NCI-H146 treated with DMSO at 0.1 percent for 48 hours (cell line): Measurements from ENCODE around the gene ADAMTSL3.
"Not testable (repeated sequence)": the region's sequence is repeated elsewhere in the genome, so short reads cannot be mapped to it uniquely, and the experiment has no call there.

Experiments used
- DNase-seq: peaks from one replicate; lab custom pipeline; 2025; ENCODE audit not compliant: unreplicated experiment; lab: John Stamatoyannopoulos, UW

Gene ADAMTSL3

GRCh38 chr15:83697716-83698115 lies 43.8 kb downstream of the ADAMTSL3 start:
- no peak for DNase-seq

GRCh38 chr15:83698294-83698693 lies 44.4 kb downstream of the ADAMTSL3 start:
- no peak for DNase-seq

GRCh38 chr15:83699028-83699427 lies 45.1 kb downstream of the ADAMTSL3 start:
- DNase-seq: no peak

- DNase-seq: no peak
Observed at GRCh38 chr15:83700082-83700481, 46.2 kb downstream of the ADAMTSL3 start.

- not testable (repeated sequence) for DNase-seq
Observed at GRCh38 chr15:83702314-83702713, 48.4 kb downstream of the ADAMTSL3 start.

- no peak for DNase-seq
Observed at GRCh38 chr15:83708328-83708727, 54.4 kb downstream of the ADAMTSL3 start.

- no peak for DNase-seq
Observed at GRCh38 chr15:83709241-83709640, 55.3 kb downstream of the ADAMTSL3 start.

GRCh38 chr15:83709811-83710210 lies 55.9 kb downstream of the ADAMTSL3 start:
- DNase-seq: no peak

- DNase-seq: no peak
Observed at GRCh38 chr15:83710452-83710851, 56.5 kb downstream of the ADAMTSL3 start.

- DNase-seq: no peak
Observed at GRCh38 chr15:83711236-83711635, 57.3 kb downstream of the ADAMTSL3 start.

- no peak for DNase-seq
Observed at GRCh38 chr15:83713242-83713641, 59.3 kb downstream of the ADAMTSL3 start.

GRCh38 chr15:83714939-83715628 lies 61.2 kb downstream of the ADAMTSL3 start:
- no peak for DNase-seq

GRCh38 chr15:83716605-83717004 lies 62.7 kb downstream of the ADAMTSL3 start:
- no peak for DNase-seq

GRCh38 chr15:83717010-83717409 lies 63.1 kb downstream of the ADAMTSL3 start:
- no peak for DNase-seq

GRCh38 chr15:83720468-83720867 lies 66.5 kb downstream of the ADAMTSL3 start:
- DNase-seq: no peak

GRCh38 chr15:83721031-83721430 lies 67.1 kb downstream of the ADAMTSL3 start:
- DNase-seq: no peak

GRCh38 chr15:83721981-83722380 lies 68.1 kb downstream of the ADAMTSL3 start:
- DNase-seq: no peak

GRCh38 chr15:83723216-83723615 lies 69.3 kb downstream of the ADAMTSL3 start:
- DNase-seq: no peak

GRCh38 chr15:83732196-83732595 lies 78.3 kb downstream of the ADAMTSL3 start:
- no peak for DNase-seq

- DNase-seq: no peak
Observed at GRCh38 chr15:83732770-83733169, 78.8 kb downstream of the ADAMTSL3 start.

GRCh38 chr15:83733206-83733605 lies 79.3 kb downstream of the ADAMTSL3 start:
- DNase-seq: no peak

- DNase-seq: no peak
Observed at GRCh38 chr15:83733691-83734090, 79.8 kb downstream of the ADAMTSL3 start.

GRCh38 chr15:83734487-83734886 lies 80.6 kb downstream of the ADAMTSL3 start:
- no peak for DNase-seq
